Hippocampal formation (tissue), 2 donors: ENCODE measurements around the gene VPS37D.

Source experiments
- DNase-seq, 2 donors: peaks; one replicate each; lab custom pipeline; 2025; lab: John Stamatoyannopoulos, UW

Gene VPS37D

GRCh38 chr7:73680501-73680900, 12.9 kb downstream of the VPS37D start:
- no peak for DNase-seq

- no peak for DNase-seq
Observed at GRCh38 chr7:73681031-73681430, 13.4 kb downstream of the VPS37D start.

- DNase-seq = no peak
Observed at GRCh38 chr7:73682745-73683055, 15.1 kb downstream of the VPS37D start.

GRCh38 chr7:73683056-73683787, 15.6 kb downstream of the VPS37D start, which contains the start of the genes BUD23 and DNAJC30:
BUD23 (plus strand) TSS chr7:73683597; CDS start chr7:73683626, 29 bp downstream.
DNAJC30 (minus strand) TSS chr7:73683453; CDS start chr7:73683423, 30 bp downstream.
- peak; percentile 93 to 96 for DNase-seq

GRCh38 chr7:73683788-73684693, 16.4 kb downstream of the VPS37D start:
- DNase-seq = no peak

GRCh38 chr7:73685311-73685710, 17.7 kb downstream of the VPS37D start:
- no peak for DNase-seq

- DNase-seq = no peak
Observed at GRCh38 chr7:73688288-73688687, 20.7 kb downstream of the VPS37D start.

GRCh38 chr7:73690646-73691045, 23.0 kb downstream of the VPS37D start:
- DNase-seq = no peak

GRCh38 chr7:73696372-73696771, 28.7 kb downstream of the VPS37D start:
- no peak for DNase-seq

- no peak for DNase-seq
Observed at GRCh38 chr7:73698410-73698809, 30.8 kb downstream of the VPS37D start.

- DNase-seq = no peak
Observed at GRCh38 chr7:73699370-73700068, 31.9 kb downstream of the VPS37D start.

- DNase-seq = no peak
Observed at GRCh38 chr7:73700069-73700423, 32.4 kb downstream of the VPS37D start.

GRCh38 chr7:73700581-73701134, 33.0 kb downstream of the VPS37D start:
- no peak for DNase-seq

GRCh38 chr7:73701357-73701995, 33.8 kb downstream of the VPS37D start:
- no peak for DNase-seq

- no peak for DNase-seq
Observed at GRCh38 chr7:73702226-73702625, 34.6 kb downstream of the VPS37D start.

- no peak for DNase-seq
Observed at GRCh38 chr7:73702665-73703064, 35.0 kb downstream of the VPS37D start.

GRCh38 chr7:73703225-73703624, 35.6 kb downstream of the VPS37D start:
- DNase-seq = no peak

- peak in 1 of 2 donors; percentile 14 for DNase-seq
Observed at GRCh38 chr7:73703757-73704639, 36.4 kb downstream of the VPS37D start.

- DNase-seq = no peak
Observed at GRCh38 chr7:73704640-73705550, 37.3 kb downstream of the VPS37D start.

GRCh38 chr7:73705551-73705920, 37.9 kb downstream of the VPS37D start:
- DNase-seq = no peak
